Fibroblast of skin of right quadriceps (primary cell): ENCODE measurements around the gene GRID1.

Experiments used
- DNase-seq: peaks from one replicate; pipeline ENCODE4 v3.0.0-alpha.2; 2013

The GRID1 gene

DNA sequence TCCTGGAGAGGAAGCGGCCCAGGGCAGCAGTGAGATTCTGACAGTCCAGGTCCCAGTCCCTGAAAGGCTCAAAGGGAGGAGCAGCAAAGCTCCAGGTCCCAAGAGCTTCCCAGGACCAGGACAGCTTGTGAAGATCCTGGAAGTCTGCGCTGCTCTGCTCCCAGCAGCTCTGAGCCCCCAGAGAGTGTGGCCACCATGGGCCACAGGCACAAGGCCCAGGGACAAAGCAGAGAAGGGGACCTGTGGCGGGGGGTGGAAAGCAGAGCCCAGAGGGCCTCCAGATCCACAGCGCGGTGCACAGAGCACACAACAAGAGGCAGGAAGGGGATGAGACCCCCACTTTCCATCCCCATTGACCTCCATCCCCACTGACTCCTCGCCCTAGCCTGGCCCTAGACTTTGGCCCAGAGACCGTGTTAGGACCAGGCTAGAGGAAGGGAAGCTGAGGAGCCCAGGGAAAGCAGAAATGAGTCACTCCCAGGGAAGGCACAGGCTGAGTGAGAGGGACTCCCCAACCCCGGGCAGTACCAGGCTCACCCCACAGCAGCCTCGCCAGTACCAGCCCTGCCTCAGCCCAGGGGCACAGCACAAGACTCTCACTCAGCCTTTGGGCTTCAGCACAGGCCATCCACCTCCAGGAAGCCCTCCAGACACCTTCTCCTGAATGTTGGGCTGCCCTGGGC lies 75.5 kb downstream of the GRID1 start:
- no peak for DNase-seq

DNA sequence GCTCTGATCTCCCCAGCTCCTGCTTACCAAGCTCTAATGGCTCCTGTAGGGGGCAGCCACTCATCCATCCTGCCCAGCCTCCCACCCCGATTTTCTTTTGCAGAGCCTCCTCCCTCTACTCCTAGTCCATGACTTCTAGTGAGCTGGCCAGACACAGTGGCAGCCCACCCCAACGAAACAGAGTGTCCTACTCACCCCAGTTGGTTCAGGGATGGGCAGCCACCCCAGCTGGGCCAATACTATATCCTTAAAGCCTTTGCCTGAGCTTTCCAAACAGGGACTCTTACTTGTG lies 77.1 kb downstream of the GRID1 start:
- no peak for DNase-seq

DNA sequence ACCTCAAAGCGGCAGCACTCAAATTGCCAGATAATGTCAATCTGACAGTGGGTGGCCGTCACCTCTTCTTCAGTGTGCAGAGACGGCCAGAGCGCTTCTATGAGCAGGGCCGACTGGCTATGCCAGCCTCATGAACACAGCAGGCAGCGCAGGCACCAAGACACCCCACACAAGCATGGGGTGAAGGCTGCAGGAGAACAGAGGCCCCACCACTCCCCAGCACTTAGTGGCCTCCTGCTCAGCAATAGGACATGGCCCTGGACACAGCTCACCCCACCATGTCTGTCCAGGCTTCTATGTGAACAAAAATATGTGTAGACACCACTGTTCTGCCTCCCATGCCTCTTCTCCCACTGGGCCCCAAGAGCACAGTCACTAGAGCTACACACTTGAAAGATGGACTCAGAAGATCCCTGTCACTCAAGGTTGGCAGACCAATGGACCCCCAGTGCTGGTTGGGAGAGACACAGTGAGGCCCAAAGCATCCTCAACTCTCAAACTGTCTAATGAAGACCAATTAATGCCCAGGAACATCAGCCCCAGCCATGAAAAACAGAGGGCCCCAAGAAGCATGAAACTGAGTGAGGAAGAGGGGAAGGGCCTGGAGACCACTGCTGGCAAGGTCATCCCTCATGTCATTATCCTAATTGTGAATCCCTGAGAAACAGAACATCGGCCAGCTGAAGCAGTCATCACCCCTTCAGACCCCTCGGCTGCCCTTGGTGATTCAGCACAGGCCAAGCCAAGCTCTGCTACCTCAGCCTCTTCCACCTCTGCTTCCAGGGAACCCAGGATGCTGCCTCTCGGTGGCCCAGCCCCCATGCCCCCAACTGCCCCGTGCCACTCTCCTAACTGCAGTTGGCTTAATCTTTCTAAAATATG lies 77.7 kb downstream of the GRID1 start:
- DNase-seq = no peak

DNA sequence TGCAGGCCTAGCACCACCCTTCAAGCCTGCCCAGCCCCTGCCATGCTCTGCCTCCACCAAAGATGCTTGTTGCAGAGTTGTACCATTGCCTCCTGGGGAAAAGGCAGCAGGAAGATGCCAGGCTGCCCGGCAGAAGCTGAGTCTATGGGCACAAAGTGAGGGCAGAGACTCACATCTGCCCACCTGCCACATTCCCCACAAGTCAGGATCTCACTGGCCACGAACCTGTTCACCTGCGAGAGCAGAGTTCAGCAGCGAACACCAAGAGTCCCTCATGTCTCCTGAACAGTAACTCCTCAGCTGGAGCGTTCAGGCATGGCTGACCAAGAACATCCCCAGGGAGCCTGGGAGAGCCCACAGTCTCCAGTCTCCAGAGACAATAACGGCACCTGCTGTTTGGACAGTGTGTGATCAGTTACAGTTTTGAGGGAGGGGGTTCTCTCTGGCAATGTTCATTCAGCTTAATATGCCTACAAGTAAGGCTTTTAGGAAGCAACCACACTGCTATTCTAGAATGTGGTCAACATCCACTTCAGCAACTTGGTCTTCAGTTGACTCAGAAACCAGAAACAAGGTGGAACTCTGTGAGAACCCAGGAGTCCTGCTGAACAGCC lies 78.5 kb downstream of the GRID1 start:
- no peak for DNase-seq

DNA sequence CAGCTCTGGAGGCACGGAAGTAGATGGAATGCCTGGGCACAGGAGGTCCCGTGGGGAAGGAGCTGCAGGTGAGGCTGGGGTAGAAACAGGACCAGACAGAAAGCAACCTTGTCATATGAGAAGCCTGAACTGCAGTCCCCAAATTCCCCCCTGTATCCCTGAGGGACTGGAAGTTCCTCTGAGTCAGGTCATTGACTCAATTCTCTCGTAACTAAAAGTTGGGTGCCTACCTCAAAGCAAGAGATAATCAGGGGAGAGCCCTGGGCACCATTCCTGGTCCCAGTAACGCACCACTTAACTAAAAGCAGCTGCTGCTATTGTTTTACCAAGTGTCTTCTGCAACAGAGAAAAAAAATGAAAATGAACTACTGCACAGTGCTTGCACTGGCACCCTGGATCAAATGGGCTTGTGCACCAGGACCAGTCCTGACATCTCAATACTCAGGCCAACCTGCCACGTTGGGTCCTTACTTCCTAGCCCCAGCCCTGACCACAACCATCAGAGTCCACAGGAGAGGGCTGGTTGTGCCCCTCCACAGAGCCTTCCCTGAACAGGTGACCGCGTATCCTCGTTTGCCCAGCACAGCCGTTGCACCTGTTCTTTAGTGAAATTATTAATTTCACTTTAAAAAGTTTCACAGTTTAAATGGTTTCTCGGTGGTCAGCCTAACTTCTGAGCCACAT lies 79.3 kb downstream of the GRID1 start:
- no peak for DNase-seq

DNA sequence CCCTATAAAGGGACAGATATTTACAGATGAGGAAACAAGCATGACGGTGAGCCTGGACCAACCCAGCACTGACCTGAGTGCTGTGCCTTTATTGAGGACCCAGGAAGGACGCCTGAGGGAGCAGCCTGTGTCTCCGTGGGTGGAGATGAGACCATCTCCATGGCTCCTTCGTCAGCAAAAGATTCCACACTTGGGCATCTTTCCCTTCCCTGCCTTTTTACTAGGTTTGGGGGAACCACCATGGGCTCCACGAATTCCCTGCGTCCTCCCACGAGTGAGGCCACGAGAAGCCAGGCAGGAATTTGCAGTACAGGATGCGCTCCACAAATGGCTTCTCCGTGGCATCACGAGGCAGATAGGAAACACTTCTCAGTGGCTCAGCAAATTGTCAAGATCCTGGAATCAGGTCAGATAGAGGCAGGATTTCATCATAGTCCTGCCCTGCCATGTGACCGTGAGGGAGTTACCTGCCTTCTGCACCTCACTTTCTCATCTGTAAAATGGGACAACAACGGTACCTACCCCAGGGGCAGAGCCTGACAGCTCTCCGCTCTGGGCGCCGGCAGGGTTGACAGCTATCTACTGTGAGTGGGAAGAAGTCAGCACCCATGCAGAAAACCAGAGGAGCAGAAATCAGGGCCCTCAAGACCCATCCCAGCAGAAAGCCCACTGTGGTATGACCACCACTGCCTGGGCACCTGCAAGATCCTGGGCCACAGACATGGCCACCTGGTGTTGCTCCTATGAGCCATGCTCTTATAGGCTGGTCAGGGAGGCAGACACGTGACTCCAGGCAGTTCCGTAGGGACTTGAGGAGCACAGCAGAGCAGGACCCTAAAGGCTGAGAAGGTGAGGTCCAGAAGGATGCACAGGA lies 80.1 kb downstream of the GRID1 start:
- DNase-seq = no peak

DNA sequence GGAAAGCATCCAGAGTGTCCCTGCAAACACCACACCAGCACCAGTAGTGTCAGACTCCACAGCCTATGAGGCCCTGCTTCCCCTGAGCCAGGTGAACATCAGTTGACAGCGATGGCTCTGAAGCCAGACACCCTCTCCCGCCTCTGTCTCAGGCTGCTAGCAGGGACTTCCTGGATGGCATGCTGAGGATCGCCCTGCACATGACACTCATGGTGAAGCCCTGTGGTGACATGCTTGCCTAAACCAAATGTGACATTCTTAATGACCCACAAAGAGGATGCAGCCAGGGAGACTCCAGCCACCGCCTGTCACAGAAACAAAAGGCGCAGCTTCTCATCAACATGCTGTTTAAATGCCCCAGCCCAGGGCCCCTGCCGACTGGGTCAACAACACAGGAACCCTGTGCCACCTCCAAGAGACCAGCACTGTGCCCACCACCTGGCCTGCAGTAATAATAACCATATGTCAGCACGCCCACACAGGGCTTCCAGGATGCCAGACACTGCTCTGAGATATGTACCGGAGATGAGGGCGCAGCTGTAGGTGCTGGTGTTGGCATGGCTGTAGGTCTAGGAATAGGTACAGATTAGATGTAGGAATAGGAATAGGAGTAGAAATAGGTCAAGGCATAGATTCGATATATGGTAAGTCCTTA lies 81.3 kb downstream of the GRID1 start:
- DNase-seq = no peak

DNA sequence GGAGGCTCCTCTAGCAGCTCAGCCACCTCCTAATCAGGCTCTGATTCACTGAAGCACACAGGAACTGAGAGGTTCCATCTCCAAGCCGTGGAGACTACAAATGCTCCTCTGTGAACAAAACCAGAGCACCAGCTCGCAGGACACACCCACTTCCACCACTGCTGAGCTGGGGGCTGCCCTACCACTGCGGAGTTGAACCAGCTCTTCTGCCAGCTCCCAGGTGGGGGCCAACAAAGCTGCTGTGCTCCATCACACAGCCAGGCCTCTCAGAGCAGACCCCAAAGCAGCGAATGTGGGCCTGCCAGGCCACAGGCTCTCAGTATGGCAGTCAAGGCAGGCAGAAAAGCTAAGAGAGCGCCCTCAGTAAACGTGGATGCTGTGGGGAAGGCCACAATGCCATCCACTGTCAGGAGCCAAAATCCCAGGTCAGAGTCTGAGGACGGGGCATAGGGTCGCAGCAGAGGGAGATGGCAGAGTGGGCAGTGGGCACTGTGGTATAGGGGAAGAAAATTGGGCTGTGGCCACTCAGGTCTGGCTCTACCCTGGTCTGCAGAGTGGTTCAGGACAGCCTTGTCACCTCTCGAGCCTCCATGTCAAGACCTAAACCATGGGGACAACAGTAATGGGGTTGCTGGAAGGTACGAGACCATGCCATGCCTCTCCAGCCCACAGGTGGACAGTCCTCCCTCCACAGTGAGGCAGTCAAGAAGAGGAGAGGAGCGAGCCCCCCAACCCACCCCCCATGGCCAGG lies 82.1 kb downstream of the GRID1 start:
- no peak for DNase-seq

DNA sequence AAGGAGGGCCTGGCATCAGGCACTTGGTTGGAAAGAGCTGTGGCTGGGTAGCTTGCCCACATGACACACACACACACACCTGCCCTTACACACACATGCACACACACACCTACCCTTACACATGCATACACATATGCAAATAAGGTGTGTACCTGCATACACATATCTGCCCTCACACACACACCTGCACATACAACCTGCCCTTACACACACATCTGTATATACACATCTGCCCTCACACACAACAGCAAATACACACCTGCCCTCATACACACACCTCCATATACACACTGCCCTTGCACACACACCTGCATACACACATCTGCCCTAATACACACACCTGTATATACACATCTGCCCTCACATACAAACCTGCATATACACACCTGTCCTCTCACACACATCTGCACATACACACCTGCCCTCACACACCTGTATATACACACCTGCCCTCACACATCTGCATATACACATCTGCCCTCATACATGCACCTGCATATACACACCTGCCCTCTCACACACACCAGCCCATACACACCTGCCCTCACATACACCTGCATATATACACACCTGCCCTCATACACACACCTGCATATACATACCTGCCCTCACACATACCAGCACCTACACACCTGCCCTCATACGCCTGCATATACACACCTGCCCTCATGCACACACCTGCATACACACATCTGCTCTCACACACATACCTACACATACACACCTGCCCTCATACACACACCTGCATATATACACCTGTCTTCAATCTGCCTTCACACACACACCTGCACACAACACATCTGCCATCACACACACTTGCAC lies 82.9 kb downstream of the GRID1 start:
- DNase-seq = no peak

DNA sequence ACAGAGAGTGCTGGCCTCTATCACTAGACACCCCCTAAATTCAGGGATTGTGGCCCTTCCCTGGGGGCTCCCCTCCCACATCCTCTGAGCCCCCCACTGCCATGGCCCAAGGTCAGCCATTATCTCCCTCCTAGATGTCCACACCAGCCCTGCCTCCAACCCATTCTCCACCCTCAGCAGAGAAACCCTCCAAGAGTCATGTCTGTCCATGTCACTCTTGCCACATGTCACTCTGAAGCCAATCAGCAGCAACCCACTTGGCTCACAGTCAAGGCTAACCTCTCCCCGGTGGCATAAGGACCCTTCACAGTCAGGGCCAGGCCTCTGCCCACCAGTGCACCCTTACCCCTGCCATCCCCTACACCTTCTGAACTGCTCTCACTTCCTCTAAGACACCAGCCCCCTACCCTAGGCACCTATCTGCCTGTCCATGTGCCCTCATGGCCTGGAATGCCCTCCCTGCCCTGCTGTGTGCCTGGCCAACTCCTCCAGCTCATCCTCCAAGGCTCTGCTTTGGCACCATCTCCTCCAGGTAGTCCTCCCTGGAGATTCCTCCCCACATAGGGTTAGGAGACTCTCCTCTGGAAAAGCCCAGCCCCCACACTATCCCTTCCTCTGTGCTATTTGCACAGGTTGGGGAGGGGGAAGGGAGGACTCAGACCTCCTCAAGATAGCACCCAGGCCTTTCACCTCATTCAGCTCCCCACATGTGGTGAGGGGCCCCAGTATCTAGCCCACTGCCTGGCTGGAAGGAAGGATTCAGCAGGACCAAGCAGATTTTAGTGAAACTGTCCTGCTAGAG lies 83.7 kb downstream of the GRID1 start:
- no peak for DNase-seq

DNA sequence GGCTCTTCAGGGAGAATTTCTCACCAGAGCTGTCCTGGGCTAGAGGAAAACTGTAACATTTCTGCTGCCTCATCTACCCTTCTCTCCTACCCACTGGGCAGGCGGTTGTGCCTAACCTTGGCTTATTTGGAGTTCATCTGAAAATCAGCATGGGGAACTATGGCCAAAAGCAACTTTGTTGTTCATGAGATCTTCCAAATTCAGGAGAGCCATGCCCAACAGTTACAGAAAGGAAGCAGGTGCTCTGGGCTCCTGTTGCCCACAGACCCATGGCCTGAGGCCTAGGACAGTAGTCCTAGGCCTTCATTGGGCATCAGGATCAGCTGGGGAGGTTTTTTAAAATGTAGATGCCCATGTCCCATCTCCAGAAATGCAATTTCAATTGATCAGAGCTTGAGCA lies 85.2 kb downstream of the GRID1 start:
- no peak for DNase-seq

DNA sequence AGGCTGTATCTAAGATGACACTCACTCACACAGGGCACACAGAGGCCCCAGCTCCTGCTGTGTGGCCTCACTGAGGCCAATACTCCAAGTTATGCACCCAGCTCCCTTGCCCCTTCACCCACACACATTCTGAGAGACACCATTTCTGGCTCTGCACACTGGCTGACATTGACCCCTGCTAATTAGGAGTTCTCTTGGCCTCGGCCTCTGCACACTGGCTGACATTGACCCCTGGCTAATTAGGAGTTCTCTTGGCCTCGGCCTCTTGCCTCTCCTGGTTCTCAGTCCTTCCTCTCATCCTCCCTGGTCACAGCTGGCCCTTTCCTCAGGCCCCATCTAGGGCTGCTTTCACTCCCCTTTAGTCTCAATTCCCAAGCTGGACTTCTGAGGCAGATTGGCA lies 97.3 kb downstream of the GRID1 start:
- DNase-seq = no peak

DNA sequence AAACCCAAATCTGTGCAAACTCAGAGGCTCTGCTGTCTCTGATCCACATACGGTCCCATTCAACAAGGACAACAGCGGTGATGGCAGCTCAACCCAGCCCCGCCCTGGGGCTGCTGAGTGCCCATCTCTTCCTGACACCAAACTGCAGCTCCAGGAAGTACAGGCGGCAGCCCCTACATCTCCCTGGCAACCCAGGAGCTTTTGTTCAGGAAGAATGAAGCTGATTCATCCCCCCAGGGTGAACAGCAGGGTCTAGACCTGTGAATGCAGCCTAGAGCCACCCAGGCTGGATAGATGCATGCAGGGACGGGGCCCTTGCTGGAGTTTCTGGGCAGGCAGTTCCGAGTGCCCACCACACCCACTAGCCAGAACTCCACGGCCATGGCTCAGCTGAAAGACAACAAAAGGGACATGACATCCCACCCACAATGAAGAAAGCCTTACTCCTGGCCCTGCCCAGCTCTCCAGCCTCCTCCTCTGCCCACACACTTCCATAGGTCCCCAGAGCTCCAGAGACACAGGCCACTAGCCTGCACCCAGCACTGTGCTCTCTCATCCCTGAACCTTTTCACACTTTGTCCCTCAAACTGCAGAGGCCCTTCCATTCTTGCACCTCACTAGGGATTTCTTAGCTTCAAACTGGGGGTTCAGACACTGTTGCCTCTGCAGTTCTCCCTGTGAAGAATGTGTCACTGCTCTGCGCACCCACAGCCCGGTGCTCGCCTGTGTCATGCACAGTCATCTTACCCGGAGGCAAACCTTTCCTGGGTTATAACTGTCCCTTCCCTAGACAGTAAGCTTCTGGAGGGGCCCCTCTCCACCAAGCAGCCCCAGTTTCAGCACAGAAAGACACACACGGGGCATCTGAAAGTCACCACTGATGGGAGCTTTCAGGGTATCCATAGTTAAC lies 99.1 kb downstream of the GRID1 start:
- no peak for DNase-seq

DNA sequence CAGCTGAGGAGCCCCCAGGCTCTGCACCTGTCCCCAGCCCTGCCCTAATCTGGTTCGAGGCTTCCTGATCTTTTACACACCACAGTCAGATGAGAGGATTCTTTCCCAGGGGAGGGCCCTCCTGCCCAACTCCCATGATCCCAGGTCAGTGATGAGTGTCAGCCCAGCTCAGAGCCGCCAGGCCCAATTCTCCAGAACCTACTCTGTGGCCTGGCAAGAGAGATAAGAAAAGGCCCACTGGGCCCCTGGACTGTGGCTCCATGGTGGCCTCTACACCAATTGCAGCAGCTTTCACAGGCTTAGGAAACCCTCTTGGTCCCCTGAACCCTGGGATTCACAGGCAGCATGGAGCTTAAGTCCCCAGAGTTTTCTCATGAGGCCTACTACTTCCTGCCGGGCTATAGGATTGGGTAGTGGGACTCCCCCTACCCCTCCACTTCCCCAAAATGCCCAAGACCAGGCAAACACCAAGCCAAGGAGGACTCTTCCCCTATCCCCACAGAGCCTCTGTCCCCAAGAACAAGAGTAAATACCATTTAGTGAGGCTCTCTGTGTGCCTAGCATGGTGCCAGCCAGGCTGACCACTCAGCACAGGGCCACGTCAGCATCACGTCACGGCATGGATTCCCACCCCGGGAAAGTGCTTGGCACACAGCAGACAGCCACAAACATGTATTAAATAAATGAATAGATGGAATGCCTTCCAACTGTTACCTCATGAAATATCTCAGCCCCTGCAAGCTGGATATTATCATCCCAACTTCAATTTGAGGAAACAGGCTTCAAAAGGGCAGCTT lies 100.0 kb downstream of the GRID1 start:
- no peak for DNase-seq

DNA sequence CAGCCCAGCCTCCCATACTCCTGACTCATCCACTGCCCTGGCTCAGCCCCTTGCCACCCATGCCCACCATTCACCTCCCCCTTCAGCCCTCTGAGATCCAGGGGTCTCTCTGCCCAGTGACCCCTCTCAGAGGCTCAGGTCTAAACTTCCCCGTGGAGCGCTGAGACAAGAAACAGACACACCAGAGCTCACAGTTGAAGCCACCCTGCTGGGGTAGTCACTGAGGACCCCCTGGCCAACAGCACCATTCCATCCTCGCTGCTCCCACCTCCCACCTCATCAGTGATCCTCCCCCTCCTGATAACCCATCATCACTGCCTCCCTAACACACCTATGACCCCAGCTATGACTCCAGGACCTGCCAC lies 100.7 kb downstream of the GRID1 start:
- DNase-seq = no peak

DNA sequence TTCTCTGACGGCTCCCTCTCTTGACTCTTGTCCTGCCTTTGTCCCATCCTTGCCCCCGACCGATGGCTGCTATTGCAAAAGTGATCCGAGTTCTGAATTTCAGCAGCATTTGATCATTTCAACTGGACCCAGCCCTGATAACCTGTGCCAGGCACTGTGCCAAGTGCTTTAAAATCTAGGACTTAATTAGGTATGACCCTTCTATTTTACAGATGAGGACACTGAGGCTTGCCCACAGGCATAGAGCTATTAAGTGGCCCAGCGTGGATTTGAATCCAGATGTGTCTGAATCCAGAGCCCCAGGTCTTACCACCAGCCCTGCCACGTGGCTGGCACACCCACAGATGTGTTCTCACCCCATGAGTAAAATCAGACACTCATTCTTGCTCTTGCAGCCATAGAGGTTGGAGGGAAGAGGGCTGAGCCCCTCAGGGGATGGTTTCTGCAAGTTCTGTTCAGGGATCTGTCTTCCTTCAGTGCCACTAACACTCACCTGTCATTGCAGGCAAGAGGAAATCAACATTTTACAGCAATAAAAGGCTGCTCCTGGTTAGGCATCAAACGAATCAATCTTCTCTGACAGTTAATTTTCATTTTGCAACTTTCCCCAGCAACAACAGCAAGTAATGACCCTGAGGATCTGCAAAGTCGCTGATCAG lies 101.2 kb downstream of the GRID1 start:
- no peak for DNase-seq
